GM12878 (cell line): Measurements from ENCODE around the gene SERTAD1. TPM values are rescaled to one million over a fixed set of nuclear protein-coding genes. Genes with fewer than 3 reads are reported as not detected.

Experiments
- ATAC-seq: fragments of 200-7000 bp; cut with Tn5 transposase; 3 replicates; pipeline ENCODE4 v1.9.1; 2020; ENCODE audit warnings: mild to moderate bottlenecking, moderate library complexity
- BruUV-seq: library from RNA; stranded (reverse); fragments of 400-500 nt; replicated peaks from 2 replicates; lab custom pipeline; 2021; lab: Mats Ljungman, UMichigan
- CTCF ChIA-PET: fragments of 300-600 bp; sonication (Branson Sonifier 250); formaldehyde crosslinking; extraction: SDS; loops from one replicate; lab custom pipeline; 2021; ENCODE audit warnings: inconsistent platforms; lab: Yijun Ruan, JAX
- POLR2A ChIA-PET: fragments of 350-600 bp; formaldehyde crosslinking; extraction: SDS; loops from one replicate; lab custom pipeline; 2021; ENCODE audit warnings: inconsistent platforms; lab: Charles Lee
- RAD21 ChIA-PET: fragments of 300-600 bp; sonication (Branson Sonifier 250); formaldehyde crosslinking; loops from one replicate; lab custom pipeline; 2023; ENCODE audit warnings: antibody characterized with exemption; ENCODE audit not compliant: unreplicated experiment; lab: Charles Lee
- SMC1A ChIA-PET: fragments of 300-600 bp; sonication (Branson Sonifier 250); formaldehyde crosslinking; loops from one replicate; lab custom pipeline; 2023; ENCODE audit not compliant: unreplicated experiment, uncharacterized antibody; lab: Charles Lee
- DNase-seq: peaks from one replicate; pipeline ENCODE4 v3.0.0-alpha.2; 2011; ENCODE audit warnings: low read depth, low spot score
- FAIRE-seq: peaks from 3 replicates; lab custom pipeline; 2011; peaks lifted over from hg19 to GRCh38; lab: Jason Lieb, UNC
- H2AFZ ChIP-seq: 2 replicates; pipeline ENCODE4 v1.6.0; 2011; ENCODE audit warnings: low read depth, low read length, control low read depth; ENCODE audit not compliant: control insufficient read depth
- H3K27ac ChIP-seq: 2 replicates; pipeline ENCODE4 v1.5.1; 2011; ENCODE audit warnings: control low read depth; ENCODE audit not compliant: control insufficient read depth, insufficient read depth
- H3K27me3 ChIP-seq, 2 experiments: replicated peaks in 1 of 2; 2 replicates each; pipeline versions ENCODE4 v1.6.0 to v1.6.1; 2011; ENCODE audit warnings: low read length in 1 of 2; ENCODE audit not compliant: control insufficient read depth in 2 of 2, insufficient read depth in 2 of 2
- H3K36me3 ChIP-seq, 2 experiments: 2 replicates each; pipeline ENCODE4 v1.5.1; 2011; ENCODE audit warnings: low read length in 1 of 2; ENCODE audit not compliant: control insufficient read depth in 2 of 2, insufficient read depth in 2 of 2
- H3K4me1 ChIP-seq: 2 replicates; pipeline ENCODE4 v1.6.1; 2011; ENCODE audit warnings: mild to moderate bottlenecking, low read length, moderate library complexity, mixed read lengths; ENCODE audit not compliant: control insufficient read depth, insufficient read depth
- H3K4me2 ChIP-seq: 2 replicates; pipeline ENCODE4 v1.6.0; 2011; ENCODE audit warnings: control low read depth; ENCODE audit not compliant: control insufficient read depth, insufficient read depth
- H3K4me3 ChIP-seq: fragments of 200-600 bp; sonication (generic); 2 replicates; pipeline ENCODE4 v1.5.1; 2016
- H3K79me2 ChIP-seq: 2 replicates; pipeline ENCODE4 v1.6.0; 2011; ENCODE audit warnings: low read length; ENCODE audit not compliant: control insufficient read depth, insufficient read depth
- H3K9ac ChIP-seq: 2 replicates; pipeline ENCODE4 v1.8.0; 2011; ENCODE audit warnings: low read length, control low read depth, mixed read lengths; ENCODE audit not compliant: control insufficient read depth, insufficient read depth
- H3K9me3 ChIP-seq: replicated peaks from 3 replicates; pipeline ENCODE4 v1.5.1; 2011; ENCODE audit warnings: mild to moderate bottlenecking, low read length; ENCODE audit not compliant: control insufficient read depth, insufficient read depth
- H4K20me1 ChIP-seq: 2 replicates; pipeline ENCODE4 v1.6.0; 2011; ENCODE audit not compliant: control insufficient read depth, insufficient read depth
- ATF7 ChIP-seq: fragments of 450-650 bp; IDR thresholded peaks from 2 replicates; pipeline ENCODE4 v1.6.1; 2016; ENCODE audit warnings: low read depth, mild to moderate bottlenecking
- HCFC1 ChIP-seq: fragments of 150-350 bp; IDR thresholded peaks from 2 replicates; pipeline ENCODE4 v1.6.1; 2014; ENCODE audit warnings: low read length
- HDAC2 ChIP-seq: fragments of 200-600 bp; sonication (generic); IDR thresholded peaks from 2 replicates; pipeline ENCODE4 v1.6.1; 2017
- NR2F1 ChIP-seq: fragments of 450-650 bp; conservative IDR thresholded peaks from 2 replicates; pipeline ENCODE4 v1.6.1; 2017; ENCODE audit warnings: mild to moderate bottlenecking
- POLR2AphosphoS2 ChIP-seq: IDR thresholded peaks from 2 replicates; pipeline ENCODE4 v1.6.1; 2011; ENCODE audit warnings: low read depth, mild to moderate bottlenecking, low read length, improper control_type of control experiment, moderate library complexity
- POU2F2 ChIP-seq: IDR thresholded peaks from 3 replicates; pipeline ENCODE4 v1.6.1; 2011; ENCODE audit warnings: low read depth, mild to moderate bottlenecking, low read length, borderline replicate concordance
- ZNF207 ChIP-seq: fragments of 450-650 bp; IDR thresholded peaks from 2 replicates; pipeline ENCODE4 v1.6.1; 2014; ENCODE audit warnings: antibody characterized with exemption, mild to moderate bottlenecking, borderline replicate concordance
- ZNF622 ChIP-seq: fragments of 450-650 bp; IDR thresholded peaks from 2 replicates; pipeline ENCODE4 v1.6.1; 2017; ENCODE audit warnings: mild to moderate bottlenecking, inconsistent platforms
- WGBS: methylation state at CpG from one replicate; pipeline ENCODE4 v1.1.6; 2016; ENCODE audit warnings: low lambda C conversion rate; ENCODE audit not compliant: insufficient replicate concordance, insufficient coverage; ENCODE audit errors: missing lambda C conversion rate; 5-methylcytosine and 5-hydroxymethylcytosine counted together
- in situ Hi-C: fragments of 300-500 bp; cut with MboI; formaldehyde crosslinking; loops from 9 replicates; pipeline ENCODE4 v1.14.3; 2018; ENCODE audit warnings: mixed read lengths
- intact Hi-C: fragments of 100-400 bp; cut with micrococcal nuclease; formaldehyde crosslinking; loops from one replicate; pipeline ENCODE4 v1.14.2; 2022; ENCODE audit not compliant: unreplicated experiment
- polyA plus RNA-seq, 11 experiments: library from polyadenylated mRNA; depleted of rRNA in 4 of 11; unstranded in 6 of 11; stranded (reverse) in 5 of 11; fragments of >200 nt; fragmentation: Nextera tagmentation in 4 of 11; fragmentation: Illumina TruSeq in 1 of 11; extraction: Ambion mirVana in 4 of 11; extraction: Trizol in 1 of 11; gene quantifications; 1 replicate in 1 of 11; 2 replicates in 10 of 11; pipeline versions ENCODE4 v1.2.1 to v1.2.3, GENCODE V29; 2011 to 2016; ENCODE audit warnings: inconsistent platforms in 2 of 11, missing spikeins in 2 of 11, low read depth in 1 of 11
- total RNA-seq, 4 experiments: library from RNA; depleted of rRNA in 3 of 4; stranded (reverse); fragments of >200 nt in 3 of 4; fragmentation: Illumina TruSeq in 1 of 4; extraction: Trizol in 1 of 4; gene quantifications; 2 replicates each; pipeline versions ENCODE4 v1.2.1 to v1.2.3, GENCODE V29; 2013 to 2021
- TF ChIP-seq, protein P1 (sequence below): fragments of 150-350 bp; IDR thresholded peaks from 2 replicates; pipeline ENCODE4 v1.6.1; 2014; ENCODE audit warnings: mild to moderate bottlenecking, low read depth, low read length
- TF ChIP-seq, protein P2 (sequence below): IDR thresholded peaks from 2 replicates; pipeline ENCODE4 v1.6.1; 2011; ENCODE audit warnings: low read depth, low read length, improper control_type of control experiment, borderline replicate concordance
- TF ChIP-seq, protein P3 (sequence below): fragments of 450-650 bp; IDR thresholded peaks from 2 replicates; pipeline ENCODE4 v1.6.1; 2017; ENCODE audit warnings: mild to moderate bottlenecking, moderate library complexity
- TF ChIP-seq, protein P4 (sequence below): fragments of 450-650 bp; formaldehyde crosslinking; IDR thresholded peaks from 2 replicates; pipeline ENCODE4 v1.4.0; 2022; ENCODE audit warnings: mild to moderate bottlenecking, moderate library complexity

Gene SERTAD1
- total and polyA plus RNA-seq, 10 of the 15 experiments (the other 5 are each of a cell fraction or from before 2014, with no cell fraction given): 0.23 to 14.2 (median 8.0) TPM

DNA sequence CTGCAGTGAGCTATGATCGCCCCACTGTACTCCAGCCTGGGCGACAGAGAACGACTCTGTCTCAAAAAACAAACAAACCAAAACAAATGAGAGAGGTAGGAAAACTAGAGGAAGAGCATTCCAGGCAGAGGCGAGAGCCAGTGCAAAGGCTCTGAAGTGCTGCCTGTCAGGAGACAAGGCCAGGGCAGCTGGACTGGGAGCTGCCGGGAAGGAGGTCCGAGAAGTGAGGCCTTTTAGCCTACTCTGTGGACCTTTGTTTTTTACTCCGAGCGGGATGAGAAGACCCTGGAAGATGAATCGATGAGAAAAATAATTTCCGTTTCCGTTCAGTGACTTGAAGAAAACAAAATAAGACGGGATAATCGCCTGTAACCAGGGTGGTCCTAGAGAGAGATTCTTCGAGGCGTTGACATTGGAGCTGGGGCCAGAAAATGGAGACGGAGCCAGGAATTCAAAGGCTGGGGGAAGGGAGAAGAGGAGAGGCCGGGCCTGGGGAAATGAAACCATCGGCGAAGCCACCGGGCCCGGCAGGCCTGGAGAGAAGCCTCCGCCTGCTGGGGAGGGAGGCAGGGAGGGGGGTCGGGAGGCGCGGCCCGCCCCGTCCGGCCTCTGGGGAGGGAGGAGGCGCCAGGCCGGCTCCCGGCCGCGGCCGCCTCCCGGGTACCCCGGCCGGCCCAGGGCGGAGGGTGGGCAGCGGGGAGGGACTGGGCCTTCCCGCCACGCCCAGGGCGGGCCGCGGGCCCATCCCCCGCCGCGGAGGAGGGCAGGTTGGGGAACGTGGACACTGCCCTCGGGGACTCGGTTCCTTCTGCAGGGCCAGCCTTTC is 7.8 kb upstream of the SERTAD1 start:
- peak overlapping the region; percentile 70 for H3K9ac ChIP-seq
- H3K4me3 ChIP-seq: peak overlapping the region; percentile 74
- H3K27ac ChIP-seq: peak overlapping the region; percentile 82
- H3K4me2 ChIP-seq: peak overlapping the region; percentile 98
- DNase-seq (no peak), ATAC-seq (peak; percentile 92), FAIRE-seq (no peak)
- in situ Hi-C loops (no loop called here), intact Hi-C loops (no loop called here)
- ChIA-PET CTCF (interaction anchor here (1.0 to 8.0 kb wide), 3 partner anchors 13 to 32 kb away, joined by 4 to 52 read pairs (median 5); partner anchors contain the start of gene BLVRB), SMC1A (interaction anchor here (0.9 to 2.1 kb wide), 6 partner anchors 9 to 128 kb away, joined by 3 to 7 read pairs (median 4); partner anchors contain the start of gene BLVRB), POLR2A (interaction anchor here (0.6 to 3.8 kb wide), 7 partner anchors 7 to 85 kb away, joined by 5 to 30 read pairs (median 8); partner anchors contain the start of genes SERTAD1 and SERTAD3), RAD21 (interaction anchor here (1.0 to 3.7 kb wide), 3 partner anchors 10 to 128 kb away, joined by 3 to 21 read pairs (median 15); partner anchors contain the start of gene SERTAD3)
- H3K36me3 ChIP-seq: no peaks in the 10 kb centered on the region
- no peaks in the 10 kb centered on the region for H4K20me1 ChIP-seq
- no peaks in the 10 kb centered on the region for H3K27me3 ChIP-seq
- peak overlapping the region; percentile 93 for H2AFZ ChIP-seq
- no peaks in the 10 kb centered on the region for H3K9me3 ChIP-seq
- H3K4me1 ChIP-seq: peaks cover 20% of the 10 kb centered on the region
- WGBS: 22% methylated on average over 33 of the region's 50 CpGs
- TSS peak; percentile 99 for BruUV-seq
- no peaks in the 10 kb centered on the region; the same call in 1 of the 2 replicates for H3K79me2 ChIP-seq
- TF ChIP-seq, protein P1, sequence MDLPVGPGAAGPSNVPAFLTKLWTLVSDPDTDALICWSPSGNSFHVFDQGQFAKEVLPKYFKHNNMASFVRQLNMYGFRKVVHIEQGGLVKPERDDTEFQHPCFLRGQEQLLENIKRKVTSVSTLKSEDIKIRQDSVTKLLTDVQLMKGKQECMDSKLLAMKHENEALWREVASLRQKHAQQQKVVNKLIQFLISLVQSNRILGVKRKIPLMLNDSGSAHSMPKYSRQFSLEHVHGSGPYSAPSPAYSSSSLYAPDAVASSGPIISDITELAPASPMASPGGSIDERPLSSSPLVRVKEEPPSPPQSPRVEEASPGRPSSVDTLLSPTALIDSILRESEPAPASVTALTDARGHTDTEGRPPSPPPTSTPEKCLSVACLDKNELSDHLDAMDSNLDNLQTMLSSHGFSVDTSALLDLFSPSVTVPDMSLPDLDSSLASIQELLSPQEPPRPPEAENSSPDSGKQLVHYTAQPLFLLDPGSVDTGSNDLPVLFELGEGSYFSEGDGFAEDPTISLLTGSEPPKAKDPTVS: no peak
- TF ChIP-seq, protein P2, sequence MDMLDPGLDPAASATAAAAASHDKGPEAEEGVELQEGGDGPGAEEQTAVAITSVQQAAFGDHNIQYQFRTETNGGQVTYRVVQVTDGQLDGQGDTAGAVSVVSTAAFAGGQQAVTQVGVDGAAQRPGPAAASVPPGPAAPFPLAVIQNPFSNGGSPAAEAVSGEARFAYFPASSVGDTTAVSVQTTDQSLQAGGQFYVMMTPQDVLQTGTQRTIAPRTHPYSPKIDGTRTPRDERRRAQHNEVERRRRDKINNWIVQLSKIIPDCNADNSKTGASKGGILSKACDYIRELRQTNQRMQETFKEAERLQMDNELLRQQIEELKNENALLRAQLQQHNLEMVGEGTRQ: no peak
- TF ChIP-seq HCFC1 (no peak), HDAC2 (no peak), POU2F2 (0 out of 3 replicates have a peak, but pooled peaks have one; percentile 22), ZNF207 (no peak), ZNF622 (no peak), ATF7 (0 out of 2 replicates have a peak, but pooled peaks have one; percentile 17), POLR2AphosphoS2 (no peak), NR2F1 (0 out of 2 replicates have a peak, but pooled peaks have one; percentile 11)
- TF ChIP-seq, protein P3, sequence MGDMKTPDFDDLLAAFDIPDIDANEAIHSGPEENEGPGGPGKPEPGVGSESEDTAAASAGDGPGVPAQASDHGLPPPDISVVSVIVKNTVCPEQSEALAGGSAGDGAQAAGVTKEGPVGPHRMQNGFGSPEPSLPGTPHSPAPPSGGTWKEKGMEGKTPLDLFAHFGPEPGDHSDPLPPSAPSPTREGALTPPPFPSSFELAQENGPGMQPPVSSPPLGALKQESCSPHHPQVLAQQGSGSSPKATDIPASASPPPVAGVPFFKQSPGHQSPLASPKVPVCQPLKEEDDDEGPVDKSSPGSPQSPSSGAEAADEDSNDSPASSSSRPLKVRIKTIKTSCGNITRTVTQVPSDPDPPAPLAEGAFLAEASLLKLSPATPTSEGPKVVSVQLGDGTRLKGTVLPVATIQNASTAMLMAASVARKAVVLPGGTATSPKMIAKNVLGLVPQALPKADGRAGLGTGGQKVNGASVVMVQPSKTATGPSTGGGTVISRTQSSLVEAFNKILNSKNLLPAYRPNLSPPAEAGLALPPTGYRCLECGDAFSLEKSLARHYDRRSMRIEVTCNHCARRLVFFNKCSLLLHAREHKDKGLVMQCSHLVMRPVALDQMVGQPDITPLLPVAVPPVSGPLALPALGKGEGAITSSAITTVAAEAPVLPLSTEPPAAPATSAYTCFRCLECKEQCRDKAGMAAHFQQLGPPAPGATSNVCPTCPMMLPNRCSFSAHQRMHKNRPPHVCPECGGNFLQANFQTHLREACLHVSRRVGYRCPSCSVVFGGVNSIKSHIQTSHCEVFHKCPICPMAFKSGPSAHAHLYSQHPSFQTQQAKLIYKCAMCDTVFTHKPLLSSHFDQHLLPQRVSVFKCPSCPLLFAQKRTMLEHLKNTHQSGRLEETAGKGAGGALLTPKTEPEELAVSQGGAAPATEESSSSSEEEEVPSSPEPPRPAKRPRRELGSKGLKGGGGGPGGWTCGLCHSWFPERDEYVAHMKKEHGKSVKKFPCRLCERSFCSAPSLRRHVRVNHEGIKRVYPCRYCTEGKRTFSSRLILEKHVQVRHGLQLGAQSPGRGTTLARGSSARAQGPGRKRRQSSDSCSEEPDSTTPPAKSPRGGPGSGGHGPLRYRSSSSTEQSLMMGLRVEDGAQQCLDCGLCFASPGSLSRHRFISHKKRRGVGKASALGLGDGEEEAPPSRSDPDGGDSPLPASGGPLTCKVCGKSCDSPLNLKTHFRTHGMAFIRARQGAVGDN: peak; percentile 65; the same call in 1 of the 2 replicates
- TF ChIP-seq, protein P4, sequence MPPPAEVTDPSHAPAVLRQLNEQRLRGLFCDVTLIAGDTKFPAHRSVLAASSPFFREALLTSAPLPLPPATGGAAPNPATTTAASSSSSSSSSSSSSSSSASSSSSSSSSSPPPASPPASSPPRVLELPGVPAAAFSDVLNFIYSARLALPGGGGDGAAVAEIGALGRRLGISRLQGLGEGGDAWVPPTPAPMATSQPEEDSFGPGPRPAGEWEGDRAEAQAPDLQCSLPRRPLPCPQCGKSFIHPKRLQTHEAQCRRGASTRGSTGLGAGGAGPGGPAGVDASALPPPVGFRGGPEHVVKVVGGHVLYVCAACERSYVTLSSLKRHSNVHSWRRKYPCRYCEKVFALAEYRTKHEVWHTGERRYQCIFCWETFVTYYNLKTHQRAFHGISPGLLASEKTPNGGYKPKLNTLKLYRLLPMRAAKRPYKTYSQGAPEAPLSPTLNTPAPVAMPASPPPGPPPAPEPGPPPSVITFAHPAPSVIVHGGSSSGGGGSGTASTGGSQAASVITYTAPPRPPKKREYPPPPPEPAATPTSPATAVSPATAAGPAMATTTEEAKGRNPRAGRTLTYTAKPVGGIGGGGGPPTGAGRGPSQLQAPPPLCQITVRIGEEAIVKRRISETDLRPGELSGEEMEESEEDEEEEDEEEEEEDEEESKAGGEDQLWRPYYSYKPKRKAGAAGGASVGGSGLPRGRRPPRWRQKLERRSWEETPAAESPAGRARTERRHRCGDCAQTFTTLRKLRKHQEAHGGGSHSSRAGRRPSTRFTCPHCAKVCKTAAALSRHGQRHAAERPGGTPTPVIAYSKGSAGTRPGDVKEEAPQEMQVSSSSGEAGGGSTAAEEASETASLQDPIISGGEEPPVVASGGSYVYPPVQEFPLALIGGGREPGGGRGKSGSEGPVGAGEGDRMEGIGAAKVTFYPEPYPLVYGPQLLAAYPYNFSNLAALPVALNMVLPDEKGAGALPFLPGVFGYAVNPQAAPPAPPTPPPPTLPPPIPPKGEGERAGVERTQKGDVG (CRISPR knock-in tag): no peak
